Muscle of arm (tissue), 12 donors: Measurements from ENCODE around the gene NOTCH1. TPM values are rescaled to one million over a fixed set of nuclear protein-coding genes. Genes with fewer than 3 reads are reported as not detected.

ENCODE experiments used
- DNase-seq: peaks from one replicate; pipeline ENCODE4 v3.0.0-alpha.2; 2013
- polyA plus RNA-seq, 12 donors: library from polyadenylated mRNA; unstranded; fragments of 120-200 nt; gene quantifications; one replicate each; pipeline ENCODE4 v1.2.1, GENCODE V29; 2013; ENCODE audit not compliant: insufficient read length in 12 of 12

NOTCH1 gene
- polyA plus RNA-seq, 12 donors: 18.0 to 47.5 (median 20.6) TPM; not detected in 1

DNA sequence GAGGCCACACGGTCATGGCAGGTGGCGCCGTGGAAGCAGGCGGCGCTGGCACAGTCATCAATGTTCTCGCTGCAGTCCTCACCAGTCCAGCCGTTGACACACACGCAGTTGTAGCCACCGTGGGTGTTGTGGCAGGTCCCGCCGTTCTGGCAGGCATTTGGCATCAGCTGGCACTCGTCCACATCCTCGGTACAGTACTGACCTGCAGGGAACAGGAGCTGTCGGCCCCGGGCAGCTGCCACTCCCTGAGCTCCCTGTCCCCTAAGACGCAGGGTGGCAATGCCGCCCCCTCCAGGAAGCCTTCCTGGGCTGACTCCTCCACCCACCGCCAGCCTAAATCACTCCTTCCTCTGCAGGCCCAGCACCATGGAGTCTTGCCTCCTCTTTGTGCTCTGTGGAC, 27.2 kb downstream of the NOTCH1 start:
- no peak for DNase-seq

DNA sequence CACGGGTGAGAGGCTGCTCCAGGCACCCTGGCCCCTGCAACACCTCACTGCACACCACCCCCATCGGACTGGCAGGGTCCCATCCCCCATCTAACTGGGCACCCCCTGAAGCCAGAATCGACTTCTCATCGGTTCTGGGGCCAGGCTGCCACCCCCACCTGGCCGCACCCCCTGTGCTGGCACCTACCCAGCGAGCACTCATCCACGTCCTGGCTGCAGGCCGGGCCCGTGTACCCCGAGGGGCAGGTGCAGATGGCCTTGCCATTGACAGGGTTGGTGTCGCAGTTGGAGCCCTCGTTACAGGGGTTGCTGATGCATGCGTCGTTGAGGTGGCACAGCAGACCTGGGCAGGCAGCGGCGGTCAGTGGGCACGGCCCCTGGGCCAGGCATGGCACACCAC, 27.9 kb downstream of the NOTCH1 start:
- no peak for DNase-seq

- DNase-seq: no peak
Measured at GRCh38 chr9:136517012-136517743, 28.7 kb downstream of the NOTCH1 start.

- no peak for DNase-seq
Measured at GRCh38 chr9:136516191-136516654, 29.6 kb downstream of the NOTCH1 start.

GRCh38 chr9:136515276-136515675, 30.6 kb downstream of the NOTCH1 start:
- no peak for DNase-seq

DNA sequence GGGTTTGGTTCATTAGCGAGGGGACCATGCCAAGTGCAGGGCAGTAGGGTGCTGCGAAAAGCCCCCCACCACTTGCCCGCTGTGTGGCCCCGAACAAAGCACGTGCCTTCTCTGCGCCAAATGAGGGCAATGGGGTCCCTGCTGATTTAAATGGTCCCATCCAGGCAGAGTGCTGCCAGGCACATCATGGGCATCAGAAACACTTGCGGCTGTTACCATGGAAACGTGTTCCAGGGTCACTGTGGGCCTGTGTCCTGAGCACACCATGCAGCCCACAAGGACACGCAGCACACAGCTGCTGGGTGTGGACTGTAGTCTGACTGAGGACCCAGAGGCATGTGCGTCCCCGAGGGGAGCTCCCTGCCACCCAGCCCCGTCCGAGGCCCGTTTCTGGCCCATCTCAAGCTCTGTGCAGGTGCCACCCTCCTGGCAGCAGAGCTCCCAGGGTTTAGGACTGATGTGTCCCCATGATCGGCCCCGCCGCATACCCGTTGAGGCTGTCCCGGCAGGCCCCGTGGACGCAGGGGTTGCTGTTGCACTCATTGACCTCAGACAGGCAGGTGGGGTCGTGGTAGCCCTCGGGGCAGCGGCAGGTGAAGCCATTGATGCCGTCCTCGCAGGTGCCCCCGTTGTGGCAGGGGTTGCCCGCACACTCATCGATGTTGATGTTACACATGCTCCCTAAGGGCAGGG, 31.7 kb downstream of the NOTCH1 start:
- DNase-seq: no peak

DNA sequence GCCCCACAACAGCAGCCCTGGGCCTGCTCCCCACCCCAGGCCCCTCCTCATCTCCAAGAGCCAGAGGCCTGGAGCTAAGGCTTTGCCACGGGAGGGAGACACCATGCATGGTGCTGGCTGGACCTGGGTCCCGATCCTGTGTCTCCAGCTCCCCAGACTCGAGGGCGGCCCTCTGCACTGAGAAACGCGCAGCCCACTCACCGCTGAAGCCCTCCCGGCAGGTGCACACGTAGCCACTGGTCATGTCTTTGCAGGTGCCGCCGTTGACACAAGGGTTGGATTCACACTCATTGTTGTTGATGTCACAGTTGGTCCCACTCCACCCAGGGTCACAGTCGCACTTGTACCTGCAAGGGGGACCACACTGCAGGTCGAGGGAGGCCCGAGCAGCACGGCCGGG, 32.7 kb downstream of the NOTCH1 start:
- DNase-seq: no peak

DNA sequence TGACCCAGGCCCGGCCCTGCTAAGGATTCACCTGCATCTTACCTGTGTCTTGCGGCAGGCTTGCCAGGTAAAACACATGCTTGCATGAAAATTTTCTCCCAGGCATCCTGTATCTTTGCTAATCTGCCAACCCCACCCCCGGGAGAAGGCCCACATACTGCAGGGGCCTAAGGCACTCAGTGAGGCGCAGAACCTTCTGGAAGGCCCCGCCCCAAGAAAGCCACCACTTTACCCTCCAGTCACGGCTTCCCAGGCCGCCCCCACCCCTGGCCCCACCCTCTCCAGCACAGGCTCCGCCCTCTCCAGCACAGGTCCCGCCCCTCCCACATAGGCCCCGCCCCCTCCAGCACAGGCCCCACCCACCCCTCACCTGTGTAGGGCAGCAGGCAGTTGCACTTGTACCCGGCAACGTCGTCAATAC, 33.2 kb downstream of the NOTCH1 start:
- no peak for DNase-seq

GRCh38 chr9:136511670-136512592, 33.9 kb downstream of the NOTCH1 start:
- no peak for DNase-seq

DNA sequence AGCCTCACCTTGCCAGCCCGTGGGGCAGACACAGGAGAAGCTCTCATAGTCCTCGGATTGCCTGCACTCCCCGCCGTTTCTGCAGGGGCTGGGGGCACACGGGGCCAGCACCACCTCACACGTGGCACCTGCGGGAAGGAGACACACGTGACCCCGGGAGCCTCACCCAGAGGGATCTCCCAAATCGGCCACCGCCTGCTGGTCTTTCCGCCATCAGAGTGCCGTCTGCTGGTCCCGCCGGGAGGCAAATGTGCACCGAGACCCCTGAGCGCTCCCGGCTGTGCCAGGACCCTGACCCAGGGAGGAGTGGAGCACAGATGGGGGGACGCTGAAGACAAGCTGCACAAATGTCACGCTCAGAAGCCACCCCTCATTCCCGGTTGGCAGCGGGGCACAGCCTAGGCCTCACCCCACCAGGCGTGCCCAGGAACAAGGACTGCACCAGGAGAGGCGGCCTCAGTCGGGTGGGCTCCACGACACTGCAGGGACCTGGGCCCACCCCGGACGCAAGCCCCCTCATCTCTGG, 34.6 kb downstream of the NOTCH1 start:
- DNase-seq: no peak

- no peak for DNase-seq
Measured at GRCh38 chr9:136510561-136510960, 35.3 kb downstream of the NOTCH1 start.

DNA sequence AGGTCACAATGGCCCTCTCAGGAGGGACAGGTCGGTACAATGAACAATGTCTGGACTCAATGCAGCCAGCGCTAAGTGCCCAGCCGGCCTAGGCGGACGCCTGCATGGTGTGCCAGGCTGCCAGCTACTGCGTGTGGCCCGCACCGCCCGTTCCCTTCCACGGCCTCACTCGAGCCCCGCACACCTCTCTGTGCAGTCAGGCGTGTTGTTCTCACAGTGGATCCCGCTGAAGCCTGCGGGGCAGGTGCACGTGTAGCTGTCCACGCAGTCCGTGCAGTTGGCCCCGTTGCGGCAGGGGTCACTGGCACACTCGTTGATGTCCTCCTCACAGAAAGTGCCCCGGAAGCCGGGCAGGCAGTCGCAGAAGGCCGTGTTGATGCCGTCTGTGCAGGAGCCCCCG, 36.3 kb downstream of the NOTCH1 start:
- no peak for DNase-seq

GRCh38 chr9:136508729-136509500, 36.9 kb downstream of the NOTCH1 start:
- no peak for DNase-seq

DNA sequence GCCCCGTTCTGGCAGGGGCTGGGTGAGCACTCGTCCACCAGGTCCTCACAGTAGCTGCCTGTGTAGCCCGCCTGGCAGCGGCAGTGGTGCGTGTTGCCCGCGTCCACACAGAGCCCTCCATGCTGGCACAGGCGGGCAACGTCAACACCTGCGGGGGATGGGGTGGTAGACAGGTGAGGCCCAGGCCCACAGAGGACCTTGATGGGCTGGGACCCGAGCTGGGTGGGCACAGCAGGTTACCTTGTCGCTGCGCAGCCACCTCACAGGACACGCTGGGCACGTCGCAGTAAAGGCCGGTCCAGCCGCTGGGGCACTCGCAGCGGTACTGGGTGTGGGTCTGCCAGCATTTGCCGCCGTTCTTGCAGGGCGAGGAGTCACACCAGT, 37.9 kb downstream of the NOTCH1 start:
- no peak for DNase-seq

- DNase-seq: no peak
Measured at GRCh38 chr9:136507221-136507991, 38.4 kb downstream of the NOTCH1 start.

- no peak for DNase-seq
Measured at GRCh38 chr9:136506425-136506824, 39.4 kb downstream of the NOTCH1 start.

- no peak for DNase-seq
Measured at GRCh38 chr9:136505406-136506403, 40.1 kb downstream of the NOTCH1 start.

DNA sequence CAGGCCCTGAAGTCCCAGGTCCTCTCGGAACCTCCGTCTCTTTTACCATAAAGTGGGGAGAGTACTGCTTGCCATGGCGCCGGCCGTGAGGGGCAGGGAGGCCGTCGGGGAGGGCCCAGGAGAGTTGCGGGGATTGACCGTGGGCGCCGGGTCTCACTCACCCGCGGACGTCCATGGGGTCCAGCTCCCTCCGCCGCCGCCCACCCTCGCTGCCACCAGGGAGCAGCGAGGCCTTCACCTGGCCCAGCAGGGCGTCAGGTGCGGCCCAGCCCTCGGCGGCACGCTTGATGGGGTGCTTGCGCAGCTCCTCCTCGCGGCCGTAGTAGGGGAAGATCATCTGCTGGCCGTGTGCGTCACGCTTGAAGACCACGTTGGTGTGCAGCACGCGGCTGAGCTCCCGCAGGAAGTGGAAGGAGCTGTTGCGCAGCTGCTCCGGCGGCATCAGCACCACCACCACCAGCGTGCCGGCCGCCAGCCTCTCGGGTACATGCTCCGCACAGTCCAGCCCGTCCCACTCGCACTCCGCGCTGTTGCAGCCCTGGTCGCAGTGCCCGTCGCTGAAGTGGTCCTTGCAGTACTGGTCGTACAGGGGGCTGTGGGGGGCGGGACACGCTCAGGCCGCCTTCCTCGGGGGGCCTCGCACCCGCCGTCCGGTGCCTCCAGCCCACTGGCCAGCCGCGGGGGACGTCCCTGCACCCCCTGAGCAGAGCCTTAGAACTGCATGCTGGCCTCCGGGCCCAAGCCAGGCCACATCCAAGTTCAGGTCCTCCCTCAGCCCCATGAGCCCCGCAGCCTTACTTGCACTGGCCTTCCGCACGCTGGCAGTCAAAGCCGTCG, 41.1 kb downstream of the NOTCH1 start:
- no peak for DNase-seq
